Loucy (cell line): ENCODE results near the gene ATG7.

ENCODE experiments used
- H2AFZ ChIP-seq: fragments of 200-600 bp; sonication (generic); 2 replicates; pipeline ENCODE4 v1.6.0; 2016; ENCODE audit warnings: antibody characterized with exemption, mild to moderate bottlenecking, low read length, moderate library complexity
- H3F3A ChIP-seq: fragments of 200-600 bp; 2 replicates; pipeline ENCODE4 v1.6.0; 2016; ENCODE audit warnings: antibody characterized with exemption, low read depth, mild to moderate bottlenecking
- H3K27me3 ChIP-seq: fragments of 200-600 bp; sonication (generic); 2 replicates; pipeline ENCODE4 v1.6.1; 2014; ENCODE audit warnings: low read length, mild to moderate bottlenecking; ENCODE audit not compliant: insufficient read depth, poor library complexity, severe bottlenecking
- H3K36me3 ChIP-seq: fragments of 200-600 bp; sonication (generic); 2 replicates; pipeline ENCODE4 v1.6.1; 2016; ENCODE audit warnings: low read length; ENCODE audit not compliant: insufficient read depth
- H3K4me1 ChIP-seq: fragments of 200-600 bp; sonication (generic); 2 replicates; pipeline ENCODE4 v1.5.1; 2014; ENCODE audit warnings: low read length, mild to moderate bottlenecking; ENCODE audit not compliant: insufficient read depth, poor library complexity, severe bottlenecking
- H3K4me2 ChIP-seq: fragments of 200-600 bp; sonication (generic); 2 replicates; pipeline ENCODE4 v1.6.0; 2014; ENCODE audit warnings: antibody characterized with exemption, low read length, low read depth, mild to moderate bottlenecking; ENCODE audit not compliant: poor library complexity, severe bottlenecking
- H3K4me3 ChIP-seq: fragments of 200-600 bp; sonication (generic); 2 replicates; pipeline ENCODE4 v1.5.1; 2014; ENCODE audit warnings: low read length, mild to moderate bottlenecking, mixed read lengths; ENCODE audit not compliant: poor library complexity, severe bottlenecking
- H3K79me2 ChIP-seq: fragments of 200-600 bp; sonication (generic); 2 replicates; pipeline ENCODE4 v1.6.1; 2014; ENCODE audit warnings: low read length; ENCODE audit not compliant: insufficient read depth
- H3K9ac ChIP-seq: fragments of 200-600 bp; sonication (generic); 2 replicates; pipeline ENCODE4 v1.6.0; 2014; ENCODE audit warnings: mild to moderate bottlenecking, low read depth, low read length, moderate library complexity; ENCODE audit not compliant: poor library complexity, severe bottlenecking
- H3K9me2 ChIP-seq: fragments of 200-600 bp; sonication (generic); replicated peaks from 2 replicates; pipeline ENCODE4 v1.6.1; 2016; ENCODE audit warnings: low read depth, low read length, mixed read lengths
- H3K9me3 ChIP-seq: fragments of 200-600 bp; sonication (generic); 2 replicates; pipeline ENCODE4 v1.6.1; 2014; ENCODE audit warnings: mild to moderate bottlenecking, antibody characterized with exemption, low read length, low read depth; ENCODE audit not compliant: insufficient read depth
- H4K20me1 ChIP-seq: fragments of 200-600 bp; sonication (generic); 2 replicates; pipeline ENCODE4 v1.6.0; 2014; ENCODE audit warnings: antibody characterized with exemption, low read length, mild to moderate bottlenecking; ENCODE audit not compliant: insufficient read depth, poor library complexity, severe bottlenecking
- EZH2phosphoT487 ChIP-seq: fragments of 200-600 bp; IDR thresholded peaks from 2 replicates; pipeline ENCODE4 v1.6.1; 2018; ENCODE audit warnings: antibody characterized with exemption, mild to moderate bottlenecking, moderate library complexity, borderline replicate concordance
- TF ChIP-seq, protein P1 (sequence below): fragments of 200-600 bp; sonication (generic); conservative IDR thresholded peaks from 2 replicates; pipeline ENCODE4 v1.5.1; 2014; ENCODE audit warnings: mild to moderate bottlenecking, antibody characterized with exemption, low read length

ATG7 gene

DNA sequence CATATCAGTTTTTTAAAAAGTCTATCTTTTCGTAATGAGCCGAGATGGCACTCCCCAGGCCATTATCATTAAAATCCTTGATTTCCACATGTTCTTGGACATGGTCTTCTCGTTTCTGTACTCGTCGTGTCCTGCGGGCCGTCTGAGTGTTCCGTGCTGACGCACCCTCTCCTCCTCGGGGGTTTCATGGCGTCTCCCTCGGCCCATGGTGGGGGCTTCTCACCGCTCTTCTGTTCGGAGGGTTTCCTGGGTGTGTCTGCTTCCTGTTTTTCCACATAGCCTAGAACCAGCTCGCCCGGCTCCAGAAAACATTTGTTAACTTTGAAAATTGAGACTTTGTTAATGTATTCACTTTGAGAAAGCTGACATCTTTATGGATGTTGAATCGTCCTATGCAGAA, 278.8 kb downstream of the ATG7 start:
- H4K20me1 ChIP-seq = peaks cover 4% of the 10 kb centered on the region
- no peak for TF ChIP-seq EZH2phosphoT487
- no peaks in the 10 kb centered on the region for H3F3A ChIP-seq
- H3K9me3 ChIP-seq = no peaks in the 10 kb centered on the region
- H3K4me3 ChIP-seq = no peak overlapping the region
- no peaks in the 10 kb centered on the region for H3K27me3 ChIP-seq
- peaks cover 6% of the 10 kb centered on the region; the same call in 1 of the 2 replicates for H3K79me2 ChIP-seq
- H3K9me2 ChIP-seq = no peaks in the 10 kb centered on the region
- H2AFZ ChIP-seq = no peak overlapping the region
- H3K9ac ChIP-seq = no peak overlapping the region
- no peaks in the 10 kb centered on the region for H3K4me1 ChIP-seq
- no peak overlapping the region for H3K4me2 ChIP-seq
- peaks cover 40% of the 10 kb centered on the region; the same call in 1 of the 2 replicates for H3K36me3 ChIP-seq

DNA sequence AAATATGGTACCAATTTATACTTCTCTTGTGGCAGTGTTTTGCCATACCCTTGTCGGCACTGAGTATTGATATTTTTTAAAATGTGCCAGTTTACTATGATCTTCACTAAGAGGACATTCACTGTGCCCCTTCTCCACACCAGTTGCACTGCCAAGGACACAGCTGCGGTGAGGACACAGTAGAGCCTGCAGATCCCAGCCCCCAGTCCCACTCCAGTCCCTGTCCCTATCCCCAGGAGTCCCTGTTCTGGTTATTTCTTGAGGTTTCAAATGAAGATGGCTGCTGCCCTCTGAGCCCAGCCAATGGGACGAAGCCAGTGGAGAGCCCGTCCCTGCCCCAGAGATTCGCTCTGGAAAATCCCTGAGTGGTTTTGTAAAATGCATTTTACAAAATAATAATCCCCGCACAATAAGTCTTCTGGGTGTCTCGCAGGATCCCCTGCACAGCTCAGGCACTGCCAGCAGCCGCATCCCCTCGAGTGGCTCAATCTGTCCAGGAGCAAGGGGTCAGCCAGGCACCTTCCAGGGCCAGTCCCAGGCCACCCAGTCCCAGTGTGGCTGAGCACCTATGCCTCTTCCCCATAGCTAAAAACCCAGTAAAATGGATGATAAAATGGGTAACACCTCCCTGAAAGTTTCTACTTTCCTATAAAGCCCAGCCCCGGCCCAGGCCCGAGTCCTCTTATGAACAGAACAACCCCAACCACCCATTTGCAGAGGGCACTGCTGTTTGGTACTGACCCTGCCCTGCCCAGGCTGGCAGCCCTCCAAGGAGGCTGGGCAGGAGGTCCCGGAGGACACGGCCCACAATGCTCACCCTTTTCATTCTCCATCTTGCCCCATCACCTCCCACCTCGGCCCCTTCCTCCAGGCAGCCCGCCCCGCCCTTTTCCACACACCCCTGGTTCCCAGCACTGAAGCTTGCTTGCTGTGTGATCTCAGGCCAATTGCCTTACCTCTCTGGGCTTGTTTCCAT, 280.4 kb downstream of the ATG7 start:
- no peak overlapping the region for H3K9ac ChIP-seq
- no peak overlapping the region for H2AFZ ChIP-seq
- no peaks in the 10 kb centered on the region for H3K9me3 ChIP-seq
- no peaks in the 10 kb centered on the region for H3K9me2 ChIP-seq
- H3F3A ChIP-seq = no peaks in the 10 kb centered on the region
- peaks cover 56% of the 10 kb centered on the region; the same call in 1 of the 2 replicates for H3K36me3 ChIP-seq
- H4K20me1 ChIP-seq = peaks cover 20% of the 10 kb centered on the region
- no peaks in the 10 kb centered on the region for H3K27me3 ChIP-seq
- H3K79me2 ChIP-seq = peaks cover 21% of the 10 kb centered on the region; the same call in 1 of the 2 replicates
- no peak overlapping the region for H3K4me3 ChIP-seq
- H3K4me2 ChIP-seq = no peak overlapping the region
- no peaks in the 10 kb centered on the region for H3K4me1 ChIP-seq
- no peak for TF ChIP-seq EZH2phosphoT487
- TF ChIP-seq, protein P1, sequence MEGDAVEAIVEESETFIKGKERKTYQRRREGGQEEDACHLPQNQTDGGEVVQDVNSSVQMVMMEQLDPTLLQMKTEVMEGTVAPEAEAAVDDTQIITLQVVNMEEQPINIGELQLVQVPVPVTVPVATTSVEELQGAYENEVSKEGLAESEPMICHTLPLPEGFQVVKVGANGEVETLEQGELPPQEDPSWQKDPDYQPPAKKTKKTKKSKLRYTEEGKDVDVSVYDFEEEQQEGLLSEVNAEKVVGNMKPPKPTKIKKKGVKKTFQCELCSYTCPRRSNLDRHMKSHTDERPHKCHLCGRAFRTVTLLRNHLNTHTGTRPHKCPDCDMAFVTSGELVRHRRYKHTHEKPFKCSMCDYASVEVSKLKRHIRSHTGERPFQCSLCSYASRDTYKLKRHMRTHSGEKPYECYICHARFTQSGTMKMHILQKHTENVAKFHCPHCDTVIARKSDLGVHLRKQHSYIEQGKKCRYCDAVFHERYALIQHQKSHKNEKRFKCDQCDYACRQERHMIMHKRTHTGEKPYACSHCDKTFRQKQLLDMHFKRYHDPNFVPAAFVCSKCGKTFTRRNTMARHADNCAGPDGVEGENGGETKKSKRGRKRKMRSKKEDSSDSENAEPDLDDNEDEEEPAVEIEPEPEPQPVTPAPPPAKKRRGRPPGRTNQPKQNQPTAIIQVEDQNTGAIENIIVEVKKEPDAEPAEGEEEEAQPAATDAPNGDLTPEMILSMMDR = no peak

DNA sequence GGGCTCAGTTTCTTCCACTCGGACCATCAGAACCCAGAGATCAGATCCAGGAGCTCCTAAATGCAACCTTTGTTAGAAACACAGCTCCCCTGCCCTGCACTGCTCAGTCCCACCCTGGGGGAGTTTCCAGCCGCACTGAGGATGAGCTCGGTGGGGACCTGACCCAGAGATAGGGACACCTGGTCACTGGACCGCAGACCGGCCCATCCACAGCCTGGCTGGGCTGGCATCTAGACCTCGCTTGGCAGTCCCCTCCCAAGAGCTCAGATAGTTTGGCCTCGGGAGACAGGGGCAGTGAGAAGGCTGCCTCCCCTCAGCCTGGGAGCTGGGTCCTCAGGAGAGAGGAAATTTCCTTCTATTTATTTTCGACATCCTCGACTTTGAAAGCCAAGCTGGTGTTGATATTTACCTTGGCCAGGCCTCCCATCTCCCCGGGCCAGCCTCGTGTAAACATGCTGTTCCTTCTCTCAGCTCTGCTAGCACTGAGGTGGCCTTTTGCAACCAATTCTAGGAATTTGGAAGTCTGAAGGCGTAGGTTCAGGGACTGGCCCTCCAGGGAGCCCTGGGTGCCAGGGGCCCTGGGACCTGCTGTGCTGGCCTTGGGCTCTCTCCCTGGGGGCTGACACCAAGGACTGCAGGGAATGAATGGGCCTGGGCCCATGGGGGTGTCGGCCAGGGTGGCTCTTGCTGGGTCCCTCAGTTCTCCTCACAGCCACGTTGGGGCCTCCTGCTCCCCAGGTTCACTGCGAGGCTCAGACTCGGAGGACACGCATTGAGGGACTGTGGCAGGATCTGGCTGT, 281.4 kb downstream of the ATG7 start:
- no peak overlapping the region for H3K9ac ChIP-seq
- H3K4me2 ChIP-seq = no peak overlapping the region
- H3K9me3 ChIP-seq = no peaks in the 10 kb centered on the region
- H3F3A ChIP-seq = no peaks in the 10 kb centered on the region
- H4K20me1 ChIP-seq = peaks cover 28% of the 10 kb centered on the region
- H3K36me3 ChIP-seq = peaks cover 66% of the 10 kb centered on the region; the same call in 1 of the 2 replicates
- TF ChIP-seq, protein P1 = no peak
- no peak for TF ChIP-seq EZH2phosphoT487
- no peaks in the 10 kb centered on the region for H3K9me2 ChIP-seq
- no peak overlapping the region for H2AFZ ChIP-seq
- peaks cover 24% of the 10 kb centered on the region; the same call in 1 of the 2 replicates for H3K79me2 ChIP-seq
- no peaks in the 10 kb centered on the region for H3K27me3 ChIP-seq
- no peak overlapping the region for H3K4me3 ChIP-seq
- no peaks in the 10 kb centered on the region for H3K4me1 ChIP-seq
